GM12878 (cell line): ENCODE measurements around the gene MYO3A. TPM values are rescaled to one million over a fixed set of nuclear protein-coding genes. Genes with fewer than 3 reads are reported as not detected.

Experiments used
- ATAC-seq: fragments of 200-7000 bp; cut with Tn5 transposase; 3 replicates; pipeline ENCODE4 v1.9.1; 2020; ENCODE audit warnings: mild to moderate bottlenecking, moderate library complexity
- BruUV-seq: library from RNA; stranded (reverse); fragments of 400-500 nt; replicated peaks from 2 replicates; lab custom pipeline; 2021; lab: Mats Ljungman, UMichigan
- CTCF ChIA-PET: fragments of 300-600 bp; sonication (Branson Sonifier 250); formaldehyde crosslinking; extraction: SDS; loops from one replicate; lab custom pipeline; 2021; ENCODE audit warnings: inconsistent platforms; lab: Yijun Ruan, JAX
- POLR2A ChIA-PET: fragments of 350-600 bp; formaldehyde crosslinking; extraction: SDS; loops from one replicate; lab custom pipeline; 2021; ENCODE audit warnings: inconsistent platforms; lab: Charles Lee
- RAD21 ChIA-PET: fragments of 300-600 bp; sonication (Branson Sonifier 250); formaldehyde crosslinking; loops from one replicate; lab custom pipeline; 2023; ENCODE audit warnings: antibody characterized with exemption; ENCODE audit not compliant: unreplicated experiment; lab: Charles Lee
- SMC1A ChIA-PET: fragments of 300-600 bp; sonication (Branson Sonifier 250); formaldehyde crosslinking; loops from one replicate; lab custom pipeline; 2023; ENCODE audit not compliant: unreplicated experiment, uncharacterized antibody; lab: Charles Lee
- DNase-seq: peaks from one replicate; pipeline ENCODE4 v3.0.0-alpha.2; 2011; ENCODE audit warnings: low read depth, low spot score
- FAIRE-seq: peaks from 3 replicates; lab custom pipeline; 2011; peaks lifted over from hg19 to GRCh38; lab: Jason Lieb, UNC
- H2AFZ ChIP-seq: 2 replicates; pipeline ENCODE4 v1.6.0; 2011; ENCODE audit warnings: low read depth, low read length, control low read depth; ENCODE audit not compliant: control insufficient read depth
- H3K27ac ChIP-seq: 2 replicates; pipeline ENCODE4 v1.5.1; 2011; ENCODE audit warnings: control low read depth; ENCODE audit not compliant: control insufficient read depth, insufficient read depth
- H3K27me3 ChIP-seq, 2 experiments: replicated peaks in 1 of 2; 2 replicates each; pipeline versions ENCODE4 v1.6.0 to v1.6.1; 2011; ENCODE audit warnings: low read length in 1 of 2; ENCODE audit not compliant: control insufficient read depth in 2 of 2, insufficient read depth in 2 of 2
- H3K36me3 ChIP-seq, 2 experiments: 2 replicates each; pipeline ENCODE4 v1.5.1; 2011; ENCODE audit warnings: low read length in 1 of 2; ENCODE audit not compliant: control insufficient read depth in 2 of 2, insufficient read depth in 2 of 2
- H3K4me1 ChIP-seq: 2 replicates; pipeline ENCODE4 v1.6.1; 2011; ENCODE audit warnings: mild to moderate bottlenecking, low read length, moderate library complexity, mixed read lengths; ENCODE audit not compliant: control insufficient read depth, insufficient read depth
- H3K4me2 ChIP-seq: 2 replicates; pipeline ENCODE4 v1.6.0; 2011; ENCODE audit warnings: control low read depth; ENCODE audit not compliant: control insufficient read depth, insufficient read depth
- H3K4me3 ChIP-seq: fragments of 200-600 bp; sonication (generic); 2 replicates; pipeline ENCODE4 v1.5.1; 2016
- H3K79me2 ChIP-seq: 2 replicates; pipeline ENCODE4 v1.6.0; 2011; ENCODE audit warnings: low read length; ENCODE audit not compliant: control insufficient read depth, insufficient read depth
- H3K9ac ChIP-seq: 2 replicates; pipeline ENCODE4 v1.8.0; 2011; ENCODE audit warnings: low read length, control low read depth, mixed read lengths; ENCODE audit not compliant: control insufficient read depth, insufficient read depth
- H3K9me3 ChIP-seq: replicated peaks from 3 replicates; pipeline ENCODE4 v1.5.1; 2011; ENCODE audit warnings: mild to moderate bottlenecking, low read length; ENCODE audit not compliant: control insufficient read depth, insufficient read depth
- H4K20me1 ChIP-seq: 2 replicates; pipeline ENCODE4 v1.6.0; 2011; ENCODE audit not compliant: control insufficient read depth, insufficient read depth
- ASH2L ChIP-seq: fragments of 300-600, 200-600 bp; sonication (generic); IDR thresholded peaks from 2 replicates; pipeline ENCODE4 v1.6.1; 2017; ENCODE audit warnings: low read depth, mild to moderate bottlenecking, borderline replicate concordance
- CHD2 ChIP-seq: IDR thresholded peaks from 2 replicates; pipeline ENCODE4 v1.6.1; 2011; ENCODE audit warnings: low read depth, low read length, improper control_type of control experiment, borderline replicate concordance
- CHD4 ChIP-seq: fragments of 200-600 bp; sonication (generic); IDR thresholded peaks from 2 replicates; pipeline ENCODE4 v1.6.1; 2016; ENCODE audit warnings: mild to moderate bottlenecking
- IRF3 ChIP-seq: fragments of 450-650 bp; IDR thresholded peaks from 2 replicates; pipeline ENCODE4 v1.6.1; 2014; ENCODE audit warnings: mild to moderate bottlenecking
- PAX5 ChIP-seq: IDR thresholded peaks from 2 replicates; pipeline ENCODE4 v1.6.1; 2011; ENCODE audit warnings: low read depth, low read length, borderline replicate concordance
- PBX3 ChIP-seq: IDR thresholded peaks from 2 replicates; pipeline ENCODE4 v1.6.1; 2011; ENCODE audit warnings: mild to moderate bottlenecking, low read depth, low read length, moderate library complexity; ENCODE audit not compliant: insufficient replicate concordance
- POLR2AphosphoS5 ChIP-seq: IDR thresholded peaks from 2 replicates; pipeline ENCODE4 v1.6.1; 2011; ENCODE audit warnings: mild to moderate bottlenecking, low read length, inconsistent platforms
- RAD21 ChIP-seq: IDR thresholded peaks from 2 replicates; pipeline ENCODE4 v1.6.1; 2011; ENCODE audit warnings: mild to moderate bottlenecking, low read depth, low read length, moderate library complexity; ENCODE audit not compliant: insufficient read depth
- RELB ChIP-seq: fragments of 450-650 bp; IDR thresholded peaks from 2 replicates; pipeline ENCODE4 v1.6.1; 2017; ENCODE audit warnings: low read depth, mild to moderate bottlenecking, moderate library complexity
- RUNX3 ChIP-seq: IDR thresholded peaks from 2 replicates; pipeline ENCODE4 v1.6.1; 2012; ENCODE audit warnings: low read length, inconsistent platforms
- SIX5 ChIP-seq: IDR thresholded peaks from 2 replicates; pipeline ENCODE4 v1.6.1; 2011; ENCODE audit warnings: mild to moderate bottlenecking, low read depth, low read length, moderate library complexity; ENCODE audit not compliant: severe bottlenecking
- SMARCA5 ChIP-seq: fragments of 450-650 bp; IDR thresholded peaks from 2 replicates; pipeline ENCODE4 v1.6.1; 2017; ENCODE audit warnings: mild to moderate bottlenecking
- SUZ12 ChIP-seq: fragments of 200-600 bp; sonication (generic); IDR thresholded peaks from one replicate; pipeline ENCODE4 v1.6.1; 2018; ENCODE audit warnings: antibody characterized with exemption, mild to moderate bottlenecking; ENCODE audit not compliant: unreplicated experiment
- TBL1XR1 ChIP-seq: IDR thresholded peaks from 2 replicates; pipeline ENCODE4 v1.6.1; 2012; ENCODE audit warnings: low read depth, low read length, improper control_type of control experiment
- USF2 ChIP-seq: IDR thresholded peaks from 2 replicates; pipeline ENCODE4 v1.6.1; 2011; ENCODE audit warnings: low read depth, low read length, improper control_type of control experiment, borderline replicate concordance
- ZBTB40 ChIP-seq: fragments of 450-650 bp; IDR thresholded peaks from 2 replicates; pipeline ENCODE4 v1.6.1; 2016; ENCODE audit warnings: mild to moderate bottlenecking, moderate library complexity, borderline replicate concordance
- ZZZ3 ChIP-seq: IDR thresholded peaks from 2 replicates; pipeline ENCODE4 v1.6.1; 2011; ENCODE audit warnings: low read depth; ENCODE audit not compliant: control insufficient read depth, insufficient read length
- WGBS: methylation state at CpG from one replicate; pipeline ENCODE4 v1.1.6; 2016; ENCODE audit warnings: low lambda C conversion rate; ENCODE audit not compliant: insufficient replicate concordance, insufficient coverage; ENCODE audit errors: missing lambda C conversion rate; 5-methylcytosine and 5-hydroxymethylcytosine counted together
- in situ Hi-C: fragments of 300-500 bp; cut with MboI; formaldehyde crosslinking; loops from 9 replicates; pipeline ENCODE4 v1.14.3; 2018; ENCODE audit warnings: mixed read lengths
- intact Hi-C: fragments of 100-400 bp; cut with micrococcal nuclease; formaldehyde crosslinking; loops from one replicate; pipeline ENCODE4 v1.14.2; 2022; ENCODE audit not compliant: unreplicated experiment
- polyA plus RNA-seq, 11 experiments: library from polyadenylated mRNA; depleted of rRNA in 4 of 11; unstranded in 6 of 11; stranded (reverse) in 5 of 11; fragments of >200 nt; fragmentation: Nextera tagmentation in 4 of 11; fragmentation: Illumina TruSeq in 1 of 11; extraction: Ambion mirVana in 4 of 11; extraction: Trizol in 1 of 11; gene quantifications; 1 replicate in 1 of 11; 2 replicates in 10 of 11; pipeline versions ENCODE4 v1.2.1 to v1.2.3, GENCODE V29; 2011 to 2016; ENCODE audit warnings: inconsistent platforms in 2 of 11, missing spikeins in 2 of 11, low read depth in 1 of 11
- total RNA-seq, 4 experiments: library from RNA; depleted of rRNA in 3 of 4; stranded (reverse); fragments of >200 nt in 3 of 4; fragmentation: Illumina TruSeq in 1 of 4; extraction: Trizol in 1 of 4; gene quantifications; 2 replicates each; pipeline versions ENCODE4 v1.2.1 to v1.2.3, GENCODE V29; 2013 to 2021

MYO3A gene
- total and polyA plus RNA-seq, 10 of the 15 experiments (the other 5 are each of a cell fraction or from before 2014, with no cell fraction given): not detected

GRCh38 chr10:26156019-26156418 lies 222.0 kb downstream of the MYO3A start:
- no peak overlapping the region for H3K27ac ChIP-seq
- H3K27me3 ChIP-seq: no peaks in the 10 kb centered on the region; a peak in 1 of 4 replicates
- H3K9me3 ChIP-seq: no peaks in the 10 kb centered on the region
- intact Hi-C loops: no loop called here
- no TSS peak for BruUV-seq
- CTCF ChIA-PET: no interaction called here
- no peak overlapping the region for H3K9ac ChIP-seq
- POLR2A ChIA-PET: no interaction called here
- H3K4me1 ChIP-seq: no peaks in the 10 kb centered on the region
- RAD21 ChIA-PET: no interaction called here
- DNase-seq (no peak), ATAC-seq (no peak), FAIRE-seq (no peak)
- no peak overlapping the region for H3K4me2 ChIP-seq
- no peaks in the 10 kb centered on the region for H4K20me1 ChIP-seq
- in situ Hi-C loops: no loop called here
- no peak overlapping the region for H3K4me3 ChIP-seq
- H3K36me3 ChIP-seq: no peaks in the 10 kb centered on the region
- WGBS: 13% methylated on average over 7 of the region's 7 CpGs
- H3K79me2 ChIP-seq: no peaks in the 10 kb centered on the region
- no peak overlapping the region for H2AFZ ChIP-seq
- SMC1A ChIA-PET: no interaction called here
- no peak for TF ChIP-seq ZBTB40
- no peak for TF ChIP-seq IRF3
- TF ChIP-seq PBX3: no peak
- TF ChIP-seq POLR2AphosphoS5: no peak
- no peak for TF ChIP-seq PAX5
- TF ChIP-seq SMARCA5: no peak
- no peak for TF ChIP-seq ZZZ3
- TF ChIP-seq CHD4: no peak
- no peak for TF ChIP-seq RELB
- no peak for TF ChIP-seq TBL1XR1
- no peak for TF ChIP-seq CHD2
- no peak for TF ChIP-seq ASH2L
- no peak for TF ChIP-seq RAD21
- no peak for TF ChIP-seq USF2
- no peak for TF ChIP-seq SIX5
- no peak for TF ChIP-seq SUZ12
- TF ChIP-seq RUNX3: no peak
